IMR-90 (cell line): Measurements from ENCODE around the gene PLA2G4B. TPM values are rescaled to one million over a fixed set of nuclear protein-coding genes. Genes with fewer than 3 reads are reported as not detected.

Source experiments
- ATAC-seq: fragments of 200-7000 bp; cut with Tn5 transposase; 2 replicates; pipeline ENCODE4 v1.9.1; 2020; ENCODE audit warnings: low read depth, mild to moderate bottlenecking, moderate library complexity
- BruUV-seq: library from RNA; stranded (reverse); fragments of 400-500 nt; replicated peaks from 2 replicates; lab custom pipeline; 2021; lab: Mats Ljungman, UMichigan
- CTCF ChIA-PET: fragments of 300-600 bp; formaldehyde crosslinking; extraction: SDS; loops from one replicate; lab custom pipeline; 2021; ENCODE audit warnings: antibody characterized with exemption; lab: Yijun Ruan, JAX
- POLR2A ChIA-PET: fragments of 300-600 bp; sonication (Branson Sonifier 250); formaldehyde crosslinking; loops from one replicate; lab custom pipeline; 2022; ENCODE audit warnings: antibody characterized with exemption; ENCODE audit not compliant: unreplicated experiment; lab: Charles Lee
- DNase-seq: peaks from one replicate; pipeline ENCODE4 v3.0.0; 2013
- H2AFZ ChIP-seq: replicated peaks from 2 replicates; pipeline ENCODE3; 2013; ENCODE audit warnings: low read length, mild to moderate bottlenecking; ENCODE audit not compliant: poor library complexity
- H2AK5ac ChIP-seq: 2 replicates; pipeline ENCODE4 v1.6.1; 2013; ENCODE audit warnings: low read depth, low read length, inconsistent platforms
- H2AK9ac ChIP-seq: replicated peaks from 2 replicates; pipeline ENCODE3; 2013; ENCODE audit warnings: mild to moderate bottlenecking, low read depth, low read length, moderate library complexity; ENCODE audit not compliant: poor library complexity
- H2BK120ac ChIP-seq: 2 replicates; pipeline ENCODE4 v1.6.1; 2013; ENCODE audit warnings: low read depth, low read length, inconsistent platforms
- H2BK15ac ChIP-seq: 3 replicates; pipeline ENCODE4 v1.6.1; 2013; ENCODE audit warnings: low read depth, low read length, inconsistent platforms
- H2BK20ac ChIP-seq: 2 replicates; pipeline ENCODE4 v1.6.1; 2013; ENCODE audit warnings: low read depth, mild to moderate bottlenecking, inconsistent platforms, low read length, moderate library complexity
- H2BK5ac ChIP-seq: 2 replicates; pipeline ENCODE4 v1.6.1; 2013; ENCODE audit warnings: mild to moderate bottlenecking, low read depth, low read length, inconsistent platforms; ENCODE audit not compliant: poor library complexity, severe bottlenecking
- H3K14ac ChIP-seq: replicated peaks from 2 replicates; pipeline ENCODE4 v1.6.1; 2013; ENCODE audit warnings: low read depth, low read length, inconsistent platforms
- H3K18ac ChIP-seq: 2 replicates; pipeline ENCODE4 v1.6.1; 2013; ENCODE audit warnings: low read depth, low read length, control low read depth
- H3K23ac ChIP-seq: 2 replicates; pipeline ENCODE4 v1.6.1; 2013; ENCODE audit warnings: low read depth, low read length, inconsistent platforms
- H3K27ac ChIP-seq: 2 replicates; pipeline ENCODE4 v1.5.1; 2013; ENCODE audit warnings: mild to moderate bottlenecking, control low read depth, low read length; ENCODE audit not compliant: insufficient read depth
- H3K27me3 ChIP-seq: 2 replicates; pipeline ENCODE4 v1.6.1; 2013; ENCODE audit warnings: low read length; ENCODE audit not compliant: control insufficient read depth, insufficient read depth
- H3K36me3 ChIP-seq: 2 replicates; pipeline ENCODE4 v1.6.1; 2013; ENCODE audit warnings: low read length, mixed read lengths; ENCODE audit not compliant: control insufficient read depth, insufficient read depth
- H3K4ac ChIP-seq: 2 replicates; pipeline ENCODE4 v1.6.1; 2013; ENCODE audit warnings: low read depth, low read length, inconsistent platforms
- H3K4me1 ChIP-seq: 2 replicates; pipeline ENCODE4 v1.6.1; 2013; ENCODE audit warnings: low read length, mixed read lengths; ENCODE audit not compliant: control insufficient read depth, insufficient read depth
- H3K4me2 ChIP-seq: 2 replicates; pipeline ENCODE4 v1.6.1; 2013; ENCODE audit warnings: low read depth, mild to moderate bottlenecking, control low read depth, low read length, moderate library complexity
- H3K4me3 ChIP-seq: 2 replicates; pipeline ENCODE4 v1.5.1; 2013; ENCODE audit warnings: low read depth, mild to moderate bottlenecking, control low read depth, low read length, moderate library complexity; ENCODE audit not compliant: insufficient read depth
- H3K56ac ChIP-seq: 2 replicates; pipeline ENCODE4 v1.6.1; 2013; ENCODE audit warnings: low read length, inconsistent platforms; ENCODE audit not compliant: insufficient read depth; ENCODE audit errors: extremely low read depth
- H3K79me1 ChIP-seq, 2 experiments: 2 replicates each; pipeline ENCODE4 v1.6.1; 2013; ENCODE audit warnings: low read length in 2 of 2, inconsistent platforms in 1 of 2, low read depth in 1 of 2
- H3K9ac ChIP-seq: 2 replicates; pipeline ENCODE4 v1.6.1; 2013; ENCODE audit warnings: low read depth, low read length, control low read depth
- H3K9me1 ChIP-seq: 2 replicates; pipeline ENCODE4 v1.6.1; 2013; ENCODE audit warnings: low read length, inconsistent platforms; ENCODE audit not compliant: insufficient read depth
- H3K9me3 ChIP-seq: 2 replicates; pipeline ENCODE4 v1.6.1; 2013; ENCODE audit warnings: low read length; ENCODE audit not compliant: control insufficient read depth, insufficient read depth
- H4K20me1 ChIP-seq: 2 replicates; pipeline ENCODE4 v1.6.1; 2013; ENCODE audit warnings: low read length, inconsistent platforms; ENCODE audit not compliant: insufficient read depth
- H4K5ac ChIP-seq: 2 replicates; pipeline ENCODE4 v1.6.1; 2013; ENCODE audit warnings: mild to moderate bottlenecking, low read depth, low read length, control low read depth
- H4K8ac ChIP-seq, 2 experiments: 2 replicates each; pipeline ENCODE4 v1.6.1; 2013; ENCODE audit warnings: low read depth in 2 of 2, low read length in 2 of 2, control low read depth in 1 of 2, inconsistent platforms in 1 of 2
- H4K91ac ChIP-seq: 2 replicates; pipeline ENCODE4 v1.6.1; 2013; ENCODE audit warnings: low read depth, low read length, inconsistent platforms; ENCODE audit not compliant: insufficient read depth
- BHLHE40 ChIP-seq: fragments of 150-350 bp; IDR thresholded peaks from 2 replicates; pipeline ENCODE4 v1.6.1; 2016; ENCODE audit warnings: mild to moderate bottlenecking, low read depth, low read length
- CEBPB ChIP-seq: IDR thresholded peaks from 2 replicates; pipeline ENCODE4 v1.6.1; 2012; ENCODE audit warnings: low read depth, low read length, improper control_type of control experiment
- CHD1 ChIP-seq: IDR thresholded peaks from 2 replicates; pipeline ENCODE4 v1.6.1; 2012; ENCODE audit warnings: low read depth, low read length, improper control_type of control experiment
- CTCF ChIP-seq: conservative IDR thresholded peaks from 2 replicates; pipeline ENCODE4 v1.5.1; 2012; ENCODE audit warnings: mild to moderate bottlenecking, low read depth, low read length, improper control_type of control experiment
- ELK1 ChIP-seq: fragments of 150-350 bp; IDR thresholded peaks from 2 replicates; pipeline ENCODE4 v1.6.1; 2016; ENCODE audit warnings: low read depth, mild to moderate bottlenecking, low read length, moderate library complexity, borderline replicate concordance
- FOS ChIP-seq: fragments of 150-350 bp; IDR thresholded peaks from 2 replicates; pipeline ENCODE4 v1.6.1; 2016; ENCODE audit warnings: low read depth, low read length
- MAFK ChIP-seq: IDR thresholded peaks from 2 replicates; pipeline ENCODE4 v1.6.1; 2012; ENCODE audit warnings: low read depth, low read length, improper control_type of control experiment
- MAZ ChIP-seq: IDR thresholded peaks from 2 replicates; pipeline ENCODE4 v1.6.1; 2012; ENCODE audit warnings: low read depth, mild to moderate bottlenecking, low read length, improper control_type of control experiment, moderate library complexity, borderline replicate concordance
- MXI1 ChIP-seq: IDR thresholded peaks from 2 replicates; pipeline ENCODE4 v1.6.1; 2012; ENCODE audit warnings: low read depth, mild to moderate bottlenecking, low read length, moderate library complexity, borderline replicate concordance
- NFE2L2 ChIP-seq: fragments of 150-350 bp; IDR thresholded peaks from 2 replicates; pipeline ENCODE4 v1.6.1; 2016; ENCODE audit warnings: low read depth, mild to moderate bottlenecking, low read length
- POLR2A ChIP-seq: IDR thresholded peaks from 2 replicates; pipeline ENCODE4 v1.6.1; 2012; ENCODE audit warnings: mild to moderate bottlenecking, low read depth, low read length
- RAD21 ChIP-seq: IDR thresholded peaks from 2 replicates; pipeline ENCODE4 v1.6.1; 2012; ENCODE audit warnings: low read length, improper control_type of control experiment
- RCOR1 ChIP-seq: IDR thresholded peaks from 2 replicates; pipeline ENCODE4 v1.6.1; 2012; ENCODE audit warnings: mild to moderate bottlenecking, low read length, improper control_type of control experiment; ENCODE audit not compliant: insufficient replicate concordance
- RFX5 ChIP-seq: IDR thresholded peaks from 2 replicates; pipeline ENCODE4 v1.8.0; 2012; ENCODE audit warnings: low read depth, mild to moderate bottlenecking, low read length, moderate library complexity
- SMC3 ChIP-seq: fragments of 150-350 bp; IDR thresholded peaks from 2 replicates; pipeline ENCODE4 v1.6.1; 2016; ENCODE audit warnings: low read depth, mild to moderate bottlenecking, antibody characterized with exemption, low read length, moderate library complexity
- USF2 ChIP-seq: fragments of 150-350 bp; IDR thresholded peaks from 2 replicates; pipeline ENCODE4 v1.6.1; 2017; ENCODE audit warnings: mild to moderate bottlenecking, antibody characterized with exemption, low read length, low read depth
- WGBS, 2 experiments: methylation state at CpG; one replicate each; pipeline versions ENCODE4 v1.1.5 to v1.1.7; 2013; ENCODE audit warnings: missing lambda C conversion rate in 2 of 2; ENCODE audit not compliant: insufficient read length in 1 of 2; ENCODE audit errors: extremely low coverage in 2 of 2; 5-methylcytosine and 5-hydroxymethylcytosine counted together
- dilution Hi-C: fragments of 300-500 bp; cut with HindIII; formaldehyde crosslinking; loops from one replicate; pipeline ENCODE4 v1.14.3; 2018; ENCODE audit warnings: low sequenced_read_pairs; ENCODE audit not compliant: unreplicated experiment
- in situ Hi-C: fragments of 300-500 bp; cut with MboI; formaldehyde crosslinking; loops from 3 replicates; pipeline ENCODE4 v1.14.3; 2019; ENCODE audit warnings: low sequenced_read_pairs, inconsistent platforms, mixed read lengths
- intact Hi-C: fragments of 100-400 bp; cut with micrococcal nuclease; formaldehyde crosslinking; loops from 2 replicates; pipeline ENCODE4 v1.10.0; 2022
- polyA plus RNA-seq, 3 experiments: library from polyadenylated mRNA; depleted of rRNA; stranded (reverse); fragments of >200 nt; gene quantifications; 2 replicates each; pipeline ENCODE4 v1.2.3, GENCODE V29; 2012; ENCODE audit warnings: low replicate concordance in 1 of 3
- total RNA-seq: library from RNA; depleted of rRNA; stranded (reverse); fragments of >200 nt; gene quantifications from 2 replicates; pipeline ENCODE4 v1.2.3, GENCODE V29; 2012

The PLA2G4B gene
- total and polyA plus RNA-seq, 2 of the 4 experiments (the other 2 are of a cell fraction), result 0.18 to 3.1 TPM

GRCh38 chr15:41888662-41889253, 50.1 kb downstream of the PLA2G4B start:
- no peak overlapping the region for H3K4me3 ChIP-seq
- CTCF ChIA-PET, result no interaction called here

More at GRCh38 chr15:41888662-41889253, 50.1 kb downstream of the PLA2G4B start:
- no peak overlapping the region for H2BK5ac ChIP-seq
- H3K9me3 ChIP-seq, result no peaks in the 10 kb centered on the region
- H3K27ac ChIP-seq, result no peak overlapping the region
- no peak overlapping the region for H3K14ac ChIP-seq
- H2AK5ac ChIP-seq, result no peak overlapping the region
- H4K5ac ChIP-seq, result no peak overlapping the region
- no peak overlapping the region for H2BK15ac ChIP-seq
- H2BK120ac ChIP-seq, result no peak overlapping the region
- H4K91ac ChIP-seq, result no peak overlapping the region
- no peak overlapping the region for H2AFZ ChIP-seq
- intact Hi-C loops, result no loop called here
- WGBS, 2 experiments, result 65% methylated on average over 5 of the region's 7 CpGs; no CpG with 5 or more reads in 1 of the 2 experiments
- H4K20me1 ChIP-seq, result no peaks in the 10 kb centered on the region
- H3K18ac ChIP-seq, result no peak overlapping the region
- POLR2A ChIA-PET, result no interaction called here
- dilution Hi-C loops, result no loop called here
- H3K4me2 ChIP-seq, result no peak overlapping the region
- H3K4ac ChIP-seq, result no peak overlapping the region
- no TSS peak for BruUV-seq
- H3K56ac ChIP-seq, result no peak overlapping the region
- no peak for ATAC-seq
- H3K36me3 ChIP-seq, result no peaks in the 10 kb centered on the region
- peaks cover 4% of the 10 kb centered on the region; the same call in 1 of the 2 replicates for H3K27me3 ChIP-seq
- peaks cover 2% of the 10 kb centered on the region; the same call in 1 of the 2 replicates for H3K9me1 ChIP-seq
- in situ Hi-C loops, result no loop called here
- H3K4me1 ChIP-seq, result no peaks in the 10 kb centered on the region
- H2AK9ac ChIP-seq, result no peak overlapping the region
- no peak overlapping the region for H3K23ac ChIP-seq
- no peaks in the 10 kb centered on the region for H3K79me1 ChIP-seq
- H4K8ac ChIP-seq, result no peak overlapping the region
- no peak for DNase-seq
- TF ChIP-seq MAZ, result no peak
- TF ChIP-seq MAFK, result no peak
- no peak for TF ChIP-seq MXI1
- no peak for TF ChIP-seq SMC3
- no peak for TF ChIP-seq ELK1
- no peak for TF ChIP-seq NFE2L2
- TF ChIP-seq RAD21, result no peak
- no peak for TF ChIP-seq POLR2A
- TF ChIP-seq USF2, result no peak
- TF ChIP-seq RFX5, result no peak
- TF ChIP-seq CTCF, result no peak
- no peak for TF ChIP-seq FOS
- TF ChIP-seq CHD1, result no peak
- no peak for TF ChIP-seq BHLHE40
- no peak for TF ChIP-seq RCOR1
- no peak for TF ChIP-seq CEBPB
- no peak overlapping the region for H2BK20ac ChIP-seq
- no peak overlapping the region for H3K9ac ChIP-seq
